Anterior cingulate cortex (tissue), 58 donors: ENCODE measurements around the gene RTN4RL1.
A peak's percentile ranks its signal among the peaks of the same experiment; 100 is the strongest.
"Not testable (repeated sequence)": the region's sequence is repeated elsewhere in the genome, so short reads cannot be mapped to it uniquely, and the experiment has no call there.

Experiments
- DNase-seq, 58 donors: peaks; one replicate each; lab custom pipeline; 2025; lab: John Stamatoyannopoulos, UW

Gene RTN4RL1

DNA sequence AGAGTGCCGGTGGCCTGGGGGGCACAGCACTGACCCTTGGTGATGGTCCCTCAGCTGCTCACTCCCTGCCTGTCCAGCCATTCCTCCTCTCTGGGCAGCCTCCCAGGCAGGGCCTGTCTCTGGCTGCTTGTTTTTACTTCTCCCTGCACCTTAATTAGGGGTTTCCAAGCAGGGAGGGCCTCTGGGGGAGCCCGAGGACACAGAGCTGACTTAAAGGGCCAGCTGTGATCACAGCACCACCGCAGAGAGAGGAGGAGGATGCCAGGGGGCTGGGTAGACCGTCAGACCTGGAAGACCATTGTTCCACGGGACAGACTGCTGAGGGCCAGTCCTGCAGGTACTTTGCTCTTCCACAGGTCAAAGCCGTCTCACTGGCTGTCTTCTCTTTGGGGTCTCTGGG, 3.6 kb upstream of the RTN4RL1 start:
- peak in 1 of 58 donors; percentile 29 for DNase-seq

DNA sequence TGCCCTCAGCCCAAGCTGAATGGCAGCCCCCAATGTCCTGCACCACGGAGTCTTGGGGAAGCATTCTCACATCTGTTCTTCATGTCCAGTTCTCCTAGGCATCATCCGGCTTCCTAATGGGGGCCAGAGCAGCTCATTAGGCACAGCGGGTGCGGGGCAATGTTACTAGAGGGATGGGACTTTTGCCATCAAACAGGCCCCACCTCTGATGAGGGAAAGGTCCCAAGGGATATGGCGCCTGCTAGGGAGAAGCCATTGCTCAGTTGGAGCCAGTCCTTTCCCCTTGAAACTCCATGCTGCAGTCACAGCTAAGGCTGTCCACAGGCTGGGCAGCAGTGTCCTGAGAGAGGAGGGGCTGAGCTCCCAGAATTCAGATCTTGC, 3.1 kb upstream of the RTN4RL1 start:
- no peak for DNase-seq

DNA sequence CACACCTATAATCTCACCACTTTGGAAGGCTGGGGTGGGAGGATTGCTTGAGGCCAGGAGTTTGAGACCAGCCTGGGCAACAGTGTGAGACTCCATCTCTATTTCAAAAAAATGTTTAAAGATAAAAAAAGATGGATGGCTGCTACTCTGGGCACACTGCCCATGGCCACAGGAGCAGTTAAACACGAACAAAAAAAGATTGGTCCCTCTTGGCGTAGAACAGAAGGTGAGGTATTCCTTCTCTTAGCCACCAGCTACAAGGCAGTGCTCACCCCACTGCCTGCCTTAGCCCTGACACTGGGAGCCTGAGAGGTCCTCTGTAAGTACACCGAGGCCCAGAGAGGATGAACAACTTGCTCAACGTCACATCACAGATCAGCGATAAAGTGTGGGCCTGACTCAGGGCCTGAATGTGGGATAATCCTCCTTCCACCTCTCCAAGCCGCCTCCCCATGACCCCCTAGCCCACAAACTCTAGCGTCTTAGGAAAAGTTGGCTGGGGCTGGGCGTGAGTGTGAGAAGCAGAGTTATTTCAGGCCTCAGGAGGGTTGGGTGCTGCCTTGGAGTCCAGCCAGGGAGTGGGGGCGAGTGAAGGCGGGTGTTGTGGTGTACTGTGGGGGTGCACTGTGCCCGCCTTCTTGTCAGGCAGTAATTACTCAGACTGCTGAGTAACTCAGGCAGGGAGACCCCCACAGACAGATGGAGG, 2.5 kb upstream of the RTN4RL1 start:
- DNase-seq = peak in 7 of 58 donors; percentile 15 to 52 (median 27)

DNA sequence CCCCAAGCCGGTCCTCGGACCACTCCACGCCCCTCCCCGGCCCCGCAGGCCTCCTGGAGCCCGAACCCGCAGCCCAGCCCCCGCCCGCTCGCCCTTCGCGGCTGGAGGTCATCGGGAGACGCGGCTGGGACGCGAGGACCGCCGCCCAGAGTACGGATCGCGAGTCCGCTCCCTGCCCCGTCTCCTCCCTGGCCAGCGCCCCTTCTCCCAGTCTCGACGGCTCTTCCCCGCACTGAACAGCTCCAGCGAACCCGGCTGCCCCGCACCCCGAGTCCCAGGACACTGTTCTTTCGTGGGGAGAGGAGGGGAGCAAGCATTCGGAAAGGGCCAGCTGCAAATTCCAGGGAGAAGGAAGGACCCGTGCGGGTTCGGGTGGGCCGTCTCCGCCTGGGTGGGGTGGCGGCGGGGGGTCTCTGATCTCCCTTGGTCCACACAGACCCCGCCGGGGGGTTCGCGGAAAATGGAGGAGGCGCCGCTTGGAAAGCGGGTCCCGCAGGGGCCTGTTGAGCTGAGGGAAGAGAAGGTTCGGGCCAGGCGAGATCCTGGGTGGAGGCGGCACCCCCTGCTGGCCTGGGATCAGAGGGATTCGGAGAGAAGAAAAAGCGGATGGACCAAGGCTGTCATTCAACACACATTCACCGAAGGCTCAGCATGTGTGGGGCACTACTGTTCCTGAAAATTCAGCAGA, 632 bp upstream of the RTN4RL1 start:
- DNase-seq = peak in 40 of 58 donors; percentile 17 to 77 (median 44)

DNA sequence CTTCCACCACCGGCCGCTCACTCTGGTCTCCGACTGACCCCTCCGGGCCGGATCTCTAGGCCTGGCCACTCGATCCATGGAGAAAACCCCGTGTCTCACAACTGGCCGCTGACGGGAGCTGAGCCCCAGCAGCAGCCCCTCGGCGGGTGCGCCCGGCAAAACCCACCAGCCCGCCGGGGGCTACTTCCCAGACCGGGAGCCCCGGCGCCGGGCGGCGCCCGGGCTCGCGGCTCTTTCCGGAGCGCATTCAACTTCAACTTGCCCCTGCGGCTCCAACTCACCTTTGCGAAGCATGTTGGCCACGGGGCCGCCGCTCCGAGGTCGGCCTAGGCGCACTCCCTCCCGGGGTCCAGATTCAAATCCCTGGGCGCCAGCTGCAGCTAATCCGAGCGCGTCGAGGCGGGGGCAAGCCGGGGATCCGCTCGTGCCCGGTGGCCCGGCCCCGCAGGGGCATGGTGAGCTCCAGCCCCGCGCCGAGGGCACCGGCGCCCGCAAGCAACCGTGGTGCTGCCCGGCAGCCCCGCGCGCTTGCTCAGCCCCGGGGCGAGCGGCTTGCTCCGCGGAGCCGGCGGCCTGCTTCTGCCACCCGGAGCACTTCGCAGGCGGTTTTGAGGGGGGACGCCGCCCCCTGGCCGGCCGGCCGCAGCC, 438 bp downstream of the RTN4RL1 start:
- no peak for DNase-seq

DNA sequence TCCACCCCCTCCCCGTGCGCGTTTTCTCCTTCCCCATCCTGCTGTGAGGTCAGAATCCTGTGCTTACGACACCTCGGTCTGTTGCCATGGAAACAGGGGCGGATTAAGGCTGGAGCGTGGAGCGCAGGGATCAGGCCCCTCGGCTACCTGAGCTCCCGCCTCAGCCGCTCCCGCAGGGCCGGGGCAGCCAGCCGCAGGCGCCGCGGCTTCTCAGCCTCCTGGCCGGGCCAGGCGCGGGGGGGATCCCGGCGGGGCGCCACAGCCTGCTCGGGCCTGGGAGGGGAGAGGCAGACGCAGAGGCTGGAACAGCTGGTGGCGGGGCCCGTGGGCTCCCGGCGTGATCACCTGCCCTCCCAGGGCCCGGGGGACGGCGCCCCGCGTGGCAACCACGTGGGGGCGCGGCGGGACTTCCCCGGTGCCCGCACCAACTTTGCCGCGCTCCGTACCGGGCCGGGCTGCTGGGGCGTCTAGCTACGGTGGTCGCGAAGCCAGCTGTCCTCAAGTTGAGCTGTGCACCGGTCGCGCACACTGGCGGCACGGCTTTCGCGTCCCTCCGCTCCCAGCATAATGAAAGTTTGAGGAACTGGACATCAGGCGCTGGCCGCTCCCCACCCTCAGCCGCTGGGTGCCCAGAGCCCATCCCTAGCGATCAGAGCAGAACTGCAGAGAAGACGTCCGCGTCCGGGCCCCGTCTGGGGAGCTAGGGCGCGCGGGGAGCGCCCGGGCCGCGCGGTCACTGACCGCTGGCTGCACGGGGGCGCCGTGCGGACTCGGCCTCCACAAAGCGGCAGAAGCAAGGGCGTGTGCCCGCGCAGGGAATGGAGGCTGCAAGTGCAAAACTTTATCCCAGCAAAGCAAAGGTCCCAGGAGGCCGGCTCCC, 1.2 kb downstream of the RTN4RL1 start:
- DNase-seq = peak in 18 of 58 donors; percentile 14 to 74 (median 32)

DNA sequence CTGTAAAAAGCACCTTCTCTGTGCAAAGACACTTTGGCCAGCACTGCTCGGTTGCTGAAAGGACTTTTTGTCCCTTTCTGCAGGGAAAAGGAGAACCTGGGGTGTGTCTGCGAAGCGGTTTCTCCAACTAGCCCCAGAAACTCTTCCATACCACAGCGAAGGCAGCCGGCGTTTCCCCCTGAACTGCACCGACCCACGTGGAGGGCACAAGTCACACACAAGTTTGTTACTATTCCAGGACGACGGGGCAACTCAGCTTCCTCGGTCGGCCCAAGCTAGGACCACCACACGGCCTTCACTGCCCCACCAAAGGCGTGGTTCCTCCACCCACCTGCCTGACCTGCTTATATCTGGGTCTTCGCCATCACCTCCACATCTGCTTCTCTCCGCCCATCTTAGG, 1.9 kb downstream of the RTN4RL1 start:
- DNase-seq = peak in 1 of 58 donors; percentile 74

DNA sequence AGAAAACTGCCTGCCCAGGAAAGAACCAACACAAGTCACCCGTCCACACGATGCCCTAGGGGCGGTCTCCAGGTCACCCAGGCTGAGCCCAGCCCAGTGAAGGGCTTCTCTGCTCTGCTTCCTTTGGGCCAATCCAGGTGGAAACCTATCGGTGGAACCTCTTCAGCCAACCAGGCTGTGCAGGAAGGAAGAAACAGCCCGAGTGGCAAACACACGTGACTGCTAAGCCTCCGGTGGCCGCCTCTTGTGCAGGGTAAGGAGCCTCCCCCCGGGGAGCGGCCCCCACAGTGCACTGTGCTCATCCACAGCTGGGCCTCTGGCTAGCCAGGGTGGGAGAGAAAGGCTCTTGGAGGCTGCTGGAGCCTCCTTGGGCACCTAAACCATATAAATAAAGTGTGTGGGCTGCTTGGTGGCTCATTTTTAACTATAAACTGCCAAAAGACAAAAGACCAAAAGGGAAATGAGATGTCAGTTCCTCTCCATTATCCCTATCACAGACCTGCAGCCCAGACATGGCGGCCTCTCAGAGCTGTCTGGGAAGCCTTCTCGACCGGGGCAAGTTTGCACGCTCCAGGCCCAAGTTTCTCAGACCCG, 2.4 kb downstream of the RTN4RL1 start:
- peak in 3 of 58 donors; percentile 32 to 50 (median 40) for DNase-seq

DNA sequence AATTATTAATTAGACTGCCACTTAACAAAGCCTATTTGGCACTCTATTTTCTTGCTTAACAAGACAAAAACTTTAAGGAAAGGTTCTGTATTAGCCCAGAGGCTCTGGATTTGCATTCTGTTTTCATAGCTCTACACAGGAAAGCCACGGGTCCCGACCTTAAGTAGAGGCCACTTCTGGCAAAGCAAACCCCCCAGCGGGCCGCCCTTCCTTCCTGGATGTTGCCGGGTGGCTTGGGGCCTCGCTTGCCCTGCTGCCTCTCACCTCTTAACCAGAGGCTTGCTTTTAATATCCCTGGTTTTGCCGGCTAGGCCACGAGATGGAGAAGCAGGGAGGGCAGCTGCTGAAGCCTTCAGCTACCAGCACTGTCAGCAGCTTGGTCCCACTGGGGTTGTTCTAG, 4.4 kb downstream of the RTN4RL1 start:
- DNase-seq = no peak

DNA sequence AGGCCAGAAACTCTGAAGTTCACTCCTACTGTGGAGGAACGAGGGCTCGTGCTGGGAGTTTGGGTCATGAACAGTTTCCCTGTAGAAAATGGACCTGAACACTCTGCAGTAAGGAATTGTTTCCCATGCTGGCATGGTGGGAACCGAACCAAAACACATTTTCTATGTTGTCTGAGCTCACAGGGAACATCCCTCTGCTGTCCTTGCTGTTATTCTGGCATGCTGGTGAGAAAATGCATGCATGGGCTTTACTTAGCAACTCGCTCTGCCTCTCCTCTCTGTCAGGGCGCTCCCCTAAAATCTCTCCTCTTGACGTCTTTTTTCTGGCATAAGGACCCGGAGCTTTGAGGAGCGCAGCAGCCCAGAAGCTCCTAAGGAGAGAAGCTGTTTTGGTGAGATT, 5.4 kb downstream of the RTN4RL1 start:
- DNase-seq = peak in 1 of 58 donors; percentile 33

DNA sequence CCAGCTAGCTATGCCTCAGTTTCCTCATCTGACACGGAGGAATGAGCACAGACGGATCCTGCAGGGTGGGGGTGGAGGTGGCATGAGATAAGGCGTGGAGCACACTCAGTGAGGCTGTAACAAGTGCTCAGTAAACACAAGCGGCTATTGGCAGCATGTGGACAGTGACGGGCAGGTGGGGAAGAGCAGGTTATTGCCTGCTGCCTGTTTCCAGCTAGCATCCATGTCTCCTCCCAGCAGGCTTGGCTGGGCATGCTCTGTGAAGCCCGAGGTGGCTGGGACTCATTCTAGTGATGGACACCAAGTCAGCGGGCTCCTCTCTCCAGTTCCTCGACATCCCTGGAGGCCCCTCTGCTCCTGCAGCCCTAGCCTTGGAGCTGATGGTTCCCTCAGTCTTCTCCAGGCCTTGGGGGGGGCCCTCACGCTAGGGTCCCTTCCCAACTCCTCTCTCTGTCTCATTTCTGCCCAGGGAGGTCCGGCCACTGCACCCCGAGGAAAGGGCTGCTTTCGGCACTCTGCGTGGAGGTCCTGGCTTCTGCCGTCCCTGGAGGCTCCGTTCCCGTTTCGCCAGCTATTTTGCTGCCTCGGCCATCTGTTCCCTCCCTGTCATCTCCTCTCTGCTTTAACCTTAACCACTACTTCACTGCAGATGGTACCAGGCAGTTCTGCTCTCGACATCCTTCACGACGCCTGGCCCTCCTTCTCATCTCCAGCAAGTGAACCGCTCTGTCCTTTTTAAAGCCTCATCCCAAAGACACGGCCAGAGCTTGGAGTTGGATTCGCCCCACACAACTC, 6.2 kb downstream of the RTN4RL1 start:
- peak in 3 of 58 donors; percentile 18 to 52 (median 30) for DNase-seq

DNA sequence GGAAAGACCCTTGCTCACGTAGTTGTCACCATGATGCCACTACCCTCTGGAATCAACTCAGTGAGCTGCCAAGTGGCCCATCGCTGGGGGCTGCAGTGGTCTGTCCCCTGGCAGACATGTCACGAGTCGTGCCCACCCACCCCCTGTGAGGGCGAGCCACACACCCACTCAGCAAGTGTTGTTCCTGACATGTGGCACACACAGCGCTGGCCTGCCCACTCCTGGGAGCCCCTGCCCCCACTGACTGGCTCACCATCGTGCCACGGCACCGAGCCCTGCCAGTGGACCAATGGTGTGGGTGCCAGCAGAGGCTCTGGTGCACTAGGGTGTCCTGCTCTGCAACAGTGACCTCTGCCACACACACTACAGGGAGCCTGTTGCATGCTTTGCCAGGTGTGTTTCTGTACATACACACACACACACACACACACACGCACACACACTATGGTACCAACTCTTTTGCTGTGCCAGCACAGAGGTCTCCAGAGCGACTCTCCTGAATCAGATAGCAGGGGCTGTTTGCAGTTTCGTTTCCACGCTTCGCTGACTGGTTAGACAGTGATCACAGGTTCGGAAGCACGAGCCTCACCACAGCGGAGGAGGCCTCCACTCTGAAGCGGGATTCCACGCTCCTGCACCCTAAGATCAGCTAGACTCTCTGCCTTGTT, 7.7 kb downstream of the RTN4RL1 start:
- peak in 3 of 58 donors; percentile 17 to 53 (median 36) for DNase-seq

DNA sequence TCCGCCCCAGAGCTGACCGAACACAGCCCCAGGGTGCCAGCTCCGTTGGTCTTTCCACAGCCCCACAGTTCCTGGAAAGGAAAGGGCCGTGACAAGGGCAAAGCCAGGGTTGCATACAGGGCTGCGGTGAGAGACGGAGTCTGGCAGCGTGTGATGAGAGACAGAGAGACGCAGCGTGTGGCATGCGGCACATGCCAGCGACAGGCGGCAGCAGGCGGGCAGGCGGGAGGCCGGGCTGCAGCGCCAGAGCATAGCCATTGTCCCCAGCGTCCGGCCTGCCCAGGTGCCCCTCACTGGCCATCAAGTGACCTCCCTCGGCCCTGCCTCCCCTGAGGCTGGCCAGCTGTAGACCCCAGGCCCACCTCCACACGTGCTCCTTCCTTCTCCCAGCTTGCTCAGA, 8.6 kb downstream of the RTN4RL1 start:
- DNase-seq = no peak

DNA sequence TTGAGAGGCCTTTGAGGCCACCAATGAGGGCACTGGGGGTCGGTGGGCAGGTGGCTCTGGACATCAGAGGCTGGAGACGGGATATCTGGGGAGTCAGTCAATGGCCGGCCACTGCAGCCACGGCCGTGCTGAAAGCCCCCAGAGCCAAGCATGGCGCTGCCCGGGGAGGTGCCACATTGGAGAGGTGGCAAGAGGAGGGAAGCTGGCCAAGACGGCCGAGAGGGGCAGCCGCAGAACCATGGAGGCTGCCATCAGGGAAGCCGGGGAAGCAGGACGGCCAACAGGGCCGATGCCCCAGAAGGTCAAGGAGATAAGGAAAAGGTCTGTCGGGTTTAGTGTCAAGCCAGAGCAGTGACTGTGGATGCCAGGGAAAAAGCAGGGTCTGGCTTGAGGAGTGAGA, 9.8 kb downstream of the RTN4RL1 start:
- no peak for DNase-seq

DNA sequence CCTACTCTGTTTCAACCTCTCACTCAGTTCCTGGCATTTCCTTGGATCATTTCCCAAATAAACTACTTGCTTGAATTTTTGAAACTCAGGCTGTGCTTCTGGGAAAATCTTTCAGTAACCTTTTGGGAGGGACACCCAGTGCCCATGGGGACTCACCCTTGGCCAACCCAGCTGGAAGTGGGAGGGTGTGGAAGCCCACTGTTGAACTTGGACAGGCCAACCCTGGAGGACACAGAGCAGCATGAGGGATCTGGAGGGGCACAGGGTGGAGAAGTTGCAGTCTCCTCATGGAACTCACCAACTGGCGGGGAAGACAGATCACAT, 11.2 kb downstream of the RTN4RL1 start:
- no peak for DNase-seq

DNA sequence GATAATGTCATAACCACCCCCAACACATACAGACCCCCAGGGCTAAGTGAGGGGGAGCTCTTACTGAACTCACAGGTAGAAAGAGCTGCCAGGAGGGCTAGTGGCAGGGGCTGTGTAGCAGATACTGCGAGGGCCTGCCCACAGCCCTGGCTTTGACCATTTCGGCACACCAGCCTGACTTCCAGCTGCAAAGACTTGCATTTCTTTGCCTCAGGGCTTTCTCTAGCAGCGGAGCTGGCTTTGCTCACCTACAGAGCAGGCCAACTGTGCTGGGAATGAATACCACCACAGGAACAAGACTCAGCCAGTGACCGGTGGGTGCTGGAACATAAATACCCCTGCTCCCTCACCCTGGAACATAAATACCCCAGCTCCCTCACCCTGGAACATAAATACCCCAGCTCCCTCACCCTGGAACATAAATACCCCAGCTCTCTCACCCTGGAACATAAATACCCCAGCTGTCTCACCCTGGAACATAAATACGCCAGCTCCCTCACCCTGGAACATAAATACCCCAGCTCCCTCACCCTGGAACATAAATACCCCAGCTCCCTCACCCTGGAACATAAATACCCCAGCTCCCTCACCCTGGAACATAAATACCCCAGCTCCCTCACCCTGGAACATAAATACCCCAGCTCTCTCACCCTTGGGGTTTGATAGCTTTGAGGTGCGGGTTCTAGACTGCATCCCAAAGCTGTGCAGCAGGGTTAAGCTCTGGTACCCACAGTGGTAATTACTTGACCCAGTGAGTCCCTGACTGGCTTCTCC, 11.7 kb downstream of the RTN4RL1 start:
- not testable (repeated sequence) for DNase-seq

DNA sequence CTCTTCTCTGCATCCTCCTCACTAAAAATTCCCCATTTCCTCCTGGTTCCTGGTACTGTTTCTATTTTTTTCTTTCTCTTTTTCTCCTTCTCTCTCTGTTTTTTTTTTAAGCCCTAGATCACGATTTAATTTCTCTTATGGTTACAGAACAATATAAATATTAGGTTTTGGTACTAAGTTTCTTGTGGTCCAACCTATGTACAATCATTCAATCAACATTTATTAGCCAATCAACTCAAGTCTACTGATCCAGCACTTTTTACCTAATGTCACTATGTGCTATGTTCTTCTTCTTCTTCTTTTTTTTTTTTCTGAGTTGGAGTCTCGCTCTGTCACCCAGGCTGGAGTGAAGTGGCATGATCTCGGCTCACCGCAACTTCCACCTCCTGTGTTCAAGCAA, 12.6 kb downstream of the RTN4RL1 start:
- no peak for DNase-seq
